Aorta (tissue), 5 donors: Measurements from ENCODE around the gene NOTCH1. TPM values are rescaled to one million over a fixed set of nuclear protein-coding genes. Genes with fewer than 3 reads are reported as not detected.

Experiments used
- ATAC-seq: fragments of 200-7000 bp; cut with Tn5 transposase; one replicate; pipeline ENCODE4 v1.9.1; 2022; ENCODE audit warnings: moderate library complexity; ENCODE audit not compliant: low FRiP score
- DNase-seq, 2 donors: peaks; one replicate each; pipeline ENCODE4 v3.0.0-alpha.2; 2020
- H3K27ac ChIP-seq, 2 donors: one replicate each; pipeline ENCODE4 v1.5.1; 2013; ENCODE audit warnings: low read length in 2 of 2, mild to moderate bottlenecking in 2 of 2, moderate library complexity in 2 of 2, control low read depth in 1 of 2, inconsistent platforms in 1 of 2, low read depth in 1 of 2
- H3K27me3 ChIP-seq, 2 donors: one replicate each; pipeline ENCODE4 v1.6.1; 2013; ENCODE audit warnings: control low read depth in 1 of 2, low read length in 1 of 2, mild to moderate bottlenecking in 1 of 2, moderate library complexity in 1 of 2; ENCODE audit not compliant: insufficient read depth in 2 of 2, control insufficient read depth in 1 of 2
- H3K36me3 ChIP-seq, 2 donors: one replicate each; pipeline ENCODE4 v1.6.1; 2013; ENCODE audit warnings: control low read depth in 1 of 2, low read length in 1 of 2, mild to moderate bottlenecking in 1 of 2; ENCODE audit not compliant: insufficient read depth in 2 of 2, control insufficient read depth in 1 of 2
- H3K4me1 ChIP-seq, 2 donors: one replicate each; pipeline ENCODE4 v1.6.1; 2013; ENCODE audit warnings: low read length in 2 of 2, control low read depth in 1 of 2, mild to moderate bottlenecking in 1 of 2, moderate library complexity in 1 of 2; ENCODE audit not compliant: insufficient read depth in 2 of 2, control insufficient read depth in 1 of 2
- H3K4me3 ChIP-seq, 2 donors: one replicate each; pipeline ENCODE4 v1.5.1; 2013; ENCODE audit warnings: low read length in 2 of 2, control low read depth in 1 of 2, mild to moderate bottlenecking in 1 of 2
- H3K9me3 ChIP-seq: one replicate; pipeline ENCODE4 v1.6.1; 2013; ENCODE audit warnings: mild to moderate bottlenecking, low read length; ENCODE audit not compliant: control insufficient read depth
- WGBS, 2 donors: extraction: QIAGEN DNeasy Blood & Tissue Kit; methylation state at CpG; one replicate each; pipeline ENCODE4 v1.1.7; 2013; 5-methylcytosine and 5-hydroxymethylcytosine counted together
- intact Hi-C, 2 donors: fragments of 100-400 bp; cut with DNase I; formaldehyde crosslinking; loops; one replicate each; pipeline versions ENCODE4 v1.14.2 to v1.15.0; 2022
- long read RNA-seq, 2 donors: library from polyadenylated mRNA; unstranded; transcript quantifications; one replicate each; pipeline ENCODE4 v2.0.0, GENCODE V29; 2020 to 2021
- polyA plus RNA-seq, 2 donors: library from polyadenylated mRNA; stranded (reverse); fragments of 200-250 nt; gene quantifications; one replicate each; pipeline ENCODE4 v1.2.3, GENCODE V29; 2013
- total RNA-seq, 2 donors: library from RNA; stranded (reverse); fragmentation: NEBNext Ultra II Directional; extraction: Animal tissue kit (Norgen Biotek cat#: 25700); gene quantifications; one replicate each; pipeline ENCODE4 v1.2.1, GENCODE V29; 2021
- donor health status: healthy with polysubstance abuse.
- donor health status: Bipolar disorder and iron deficiency.
- donor health status: DM: no; HTN: no; CAD: no.
- donor health status: DM: no; HTN: no; CAD: no.
- donor health status: DM: yes; HTN: yes; CAD: no.

Gene NOTCH1
- total RNA-seq: 10 to 100 TPM; 47.4 to 81.6 TPM
- 1 to 10 TPM; 3.1 to 8.5 TPM for polyA plus RNA-seq
- long read RNA-seq, donor 1, partial matches to known transcripts: 6 of 28 reads
- long read RNA-seq, donor 1, other reads (novel, unspliced or antisense): 22 of 28 reads
- long read RNA-seq, donor 2, partial matches to known transcripts: 29 of 42 reads
- long read RNA-seq, donor 2, other reads (novel, unspliced or antisense): 13 of 42 reads

DNA sequence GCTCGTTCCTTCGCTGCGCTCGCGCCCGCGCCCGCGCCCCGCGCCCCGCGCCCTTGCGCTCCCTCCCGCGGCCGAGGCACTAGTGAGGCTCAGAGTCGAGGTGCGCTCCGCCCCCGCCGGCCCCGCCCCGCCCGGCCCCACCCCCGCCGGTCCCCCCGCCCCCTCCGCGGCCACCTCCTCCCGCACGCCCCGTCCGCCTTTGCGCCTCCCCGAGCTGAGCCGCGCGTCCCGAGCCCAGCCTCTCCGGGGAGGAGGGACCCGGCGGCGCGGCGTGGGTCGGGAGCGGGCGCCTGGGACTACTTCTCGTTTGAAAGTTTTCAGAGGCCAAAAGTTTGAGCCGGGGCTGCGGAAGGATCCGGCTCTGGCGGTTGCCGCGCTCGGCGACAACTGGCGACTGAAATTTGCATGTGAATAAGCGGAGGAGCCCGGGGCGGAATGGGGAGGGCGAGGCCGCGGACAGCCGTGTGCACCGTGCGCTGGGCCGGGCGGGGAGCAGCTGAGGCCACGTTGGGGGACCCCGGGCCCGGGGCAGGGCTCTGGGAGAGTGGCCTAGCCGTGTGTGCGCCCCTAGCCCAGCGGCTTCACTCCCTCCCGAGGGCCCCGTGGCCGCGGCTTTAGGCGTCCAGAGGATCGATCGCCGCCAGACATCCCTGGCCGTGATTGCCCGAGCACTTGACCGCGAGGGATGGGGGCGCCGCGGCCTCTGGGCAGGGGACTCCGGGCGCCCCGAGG is at the start of gene NOTCH1:
TSS of gene NOTCH1 (minus strand) at position 84 of the 732 bp plus-strand sequence. CDS start 262 bp downstream, outside the sequence.
- Histone ChIP-seq H3K4me3 (peak within 1 kb of the TSS; percentile 84 to 87), H3K9me3 (no peaks in the 10 kb centered on the region), H3K4me1 (no peaks in the 10 kb centered on the region), H3K27ac (peak within 1 kb of the TSS; percentile 16 to 72), H3K36me3 (no peaks in the 10 kb centered on the region), H3K27me3 (no peaks in the 10 kb centered on the region)
- WGBS, 2 donors: 1% methylated on average over 55 to 94 of the region's 94 CpGs
- intact Hi-C loops: loop anchor here in 1 of 2 donors (1.0 to 5.0 kb wide), 2 partner anchors 61 to 63 kb away; partner anchors contain the start of gene SEC16A
- ATAC-seq: peak; percentile 88
- DNase-seq: peak; percentile 96 to 97

DNA sequence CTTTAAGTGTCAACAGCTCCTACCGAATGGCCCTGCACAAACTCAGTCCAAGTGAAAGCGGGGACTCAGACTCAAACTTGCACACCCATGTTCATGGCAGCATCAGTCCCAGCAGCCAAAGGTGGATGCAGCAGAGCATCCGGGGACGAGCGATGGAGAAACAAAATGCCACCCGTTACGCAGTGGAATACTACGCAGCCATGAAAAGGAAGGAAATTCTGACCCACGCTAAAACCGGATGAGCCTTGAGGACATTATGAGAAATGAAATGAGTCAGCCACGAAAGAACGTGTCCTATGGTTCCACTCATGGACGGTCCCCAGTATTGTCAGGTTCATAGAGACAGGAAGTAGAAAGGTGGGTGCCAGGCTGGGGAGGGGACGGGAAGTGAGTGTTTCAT is 48.6 kb upstream of the NOTCH1 start:
- intact Hi-C loops: no loop called here
- DNase-seq (no peak), ATAC-seq (no peak)
- no peak overlapping the region for H3K27ac ChIP-seq
- no peaks in the 10 kb centered on the region for H3K9me3 ChIP-seq
- no peak overlapping the region for H3K4me3 ChIP-seq
- 95 to 96% methylated on average over 14 of the region's 14 CpGs for WGBS, 2 donors
- no peaks in the 10 kb centered on the region for H3K4me1 ChIP-seq
- no peaks in the 10 kb centered on the region for H3K36me3 ChIP-seq
- no peaks in the 10 kb centered on the region for H3K27me3 ChIP-seq

DNA sequence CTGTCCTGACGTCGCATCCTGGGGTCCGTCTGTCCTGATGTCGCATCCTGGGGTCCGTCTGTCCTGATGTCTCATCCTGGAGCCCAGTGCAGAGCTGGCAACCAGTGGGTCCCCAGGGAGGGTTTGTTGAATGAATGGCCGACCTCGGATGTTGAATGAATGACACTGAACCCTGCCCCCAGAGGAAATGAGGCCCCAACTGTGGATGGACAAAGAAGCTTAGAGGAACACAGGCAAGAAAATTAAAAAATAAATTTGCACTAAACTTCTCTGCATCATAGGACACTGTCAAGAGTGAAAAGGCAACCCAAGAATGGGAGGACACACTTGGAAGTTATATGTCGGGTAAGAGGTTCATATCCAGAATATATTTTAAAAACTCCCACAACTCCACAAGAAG is 47.7 kb upstream of the NOTCH1 start:
- H3K36me3 ChIP-seq: no peaks in the 10 kb centered on the region
- H3K4me3 ChIP-seq: no peak overlapping the region
- WGBS, 2 donors: 80 to 81% methylated on average over 8 of the region's 8 CpGs
- H3K4me1 ChIP-seq: no peaks in the 10 kb centered on the region
- intact Hi-C loops: no loop called here
- no peaks in the 10 kb centered on the region for H3K27me3 ChIP-seq
- H3K27ac ChIP-seq: no peak overlapping the region
- no peak for DNase-seq
- no peaks in the 10 kb centered on the region for H3K9me3 ChIP-seq
- ATAC-seq: no peak

DNA sequence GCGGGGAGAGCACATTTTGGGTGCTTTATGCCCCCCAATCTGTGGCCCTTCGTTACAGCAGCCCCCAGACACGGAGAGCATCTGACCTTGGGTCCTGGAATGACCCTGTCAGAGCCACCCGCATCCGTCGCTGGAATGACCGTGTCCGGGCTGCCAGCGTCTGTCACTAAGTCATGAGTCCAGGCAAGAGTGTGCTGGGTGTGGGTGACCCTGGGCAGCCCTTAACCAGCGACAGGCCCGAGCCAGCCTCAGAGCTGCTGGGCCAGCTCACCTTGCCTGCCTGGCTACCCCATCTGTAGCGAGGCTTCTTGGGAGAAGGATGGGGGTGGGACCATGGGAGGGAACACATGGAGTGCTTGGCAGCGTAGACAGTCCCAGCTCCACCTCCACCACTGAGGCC is 46.8 kb upstream of the NOTCH1 start:
- intact Hi-C loops: no loop called here
- 93 to 96% methylated on average over 12 to 13 of the region's 13 CpGs for WGBS, 2 donors
- no peaks in the 10 kb centered on the region for H3K4me1 ChIP-seq
- no peak overlapping the region for H3K4me3 ChIP-seq
- H3K9me3 ChIP-seq: no peaks in the 10 kb centered on the region
- no peak overlapping the region for H3K27ac ChIP-seq
- ATAC-seq (no peak), DNase-seq (no peak)
- no peaks in the 10 kb centered on the region for H3K27me3 ChIP-seq
- no peaks in the 10 kb centered on the region for H3K36me3 ChIP-seq

DNA sequence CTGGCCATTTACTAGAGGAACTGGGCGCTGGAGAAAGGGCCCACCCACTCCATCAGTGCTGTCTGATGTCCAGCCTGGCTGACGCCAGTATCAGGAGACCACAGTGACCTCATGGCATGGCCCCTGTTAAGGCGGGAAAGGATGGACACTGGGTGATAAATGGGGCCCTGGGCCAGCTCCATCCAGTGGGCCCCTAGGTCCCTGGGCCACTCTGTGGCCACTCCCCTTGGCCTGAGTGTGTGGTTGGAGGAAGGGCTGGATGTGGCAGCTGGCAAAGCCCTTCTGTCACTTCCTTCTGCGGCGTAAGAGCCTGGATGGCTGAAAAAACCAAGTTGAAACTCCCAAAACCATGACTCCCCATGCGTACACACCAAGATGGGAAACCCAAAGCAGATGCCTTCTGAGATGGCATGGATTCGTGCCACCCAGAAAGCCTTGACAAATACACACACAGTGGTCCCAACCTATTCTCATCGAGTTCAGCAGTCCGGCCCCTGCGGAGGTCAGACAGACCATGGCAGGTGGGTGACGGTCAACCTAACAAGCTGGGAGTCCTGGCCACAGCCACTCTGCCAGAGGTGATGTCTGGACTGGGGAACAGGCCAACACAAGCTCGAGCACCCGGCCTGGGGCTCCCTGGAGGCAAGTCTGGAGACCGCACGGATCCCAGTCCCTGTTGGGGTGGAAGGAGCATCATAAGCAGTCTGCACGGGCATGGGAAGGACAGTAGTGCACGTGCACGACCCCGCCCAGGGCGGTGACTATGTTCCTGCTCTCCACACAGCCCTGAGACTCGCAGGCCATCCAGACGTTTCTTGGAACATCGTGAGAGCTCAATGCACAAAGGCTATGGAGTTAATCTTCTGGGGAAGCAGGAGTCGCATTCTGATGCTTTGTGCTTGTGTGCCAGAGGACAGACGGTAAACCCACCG is 45.2 kb upstream of the NOTCH1 start:
- 64 to 67% methylated on average over 26 of the region's 26 CpGs for WGBS, 2 donors
- Histone ChIP-seq H3K27me3 (no peaks in the 10 kb centered on the region), H3K9me3 (no peaks in the 10 kb centered on the region), H3K36me3 (no peaks in the 10 kb centered on the region), H3K4me1 (no peaks in the 10 kb centered on the region), H3K27ac (no peak overlapping the region), H3K4me3 (no peak overlapping the region)
- DNase-seq: no peak
- no peak for ATAC-seq
- intact Hi-C loops: no loop called here

DNA sequence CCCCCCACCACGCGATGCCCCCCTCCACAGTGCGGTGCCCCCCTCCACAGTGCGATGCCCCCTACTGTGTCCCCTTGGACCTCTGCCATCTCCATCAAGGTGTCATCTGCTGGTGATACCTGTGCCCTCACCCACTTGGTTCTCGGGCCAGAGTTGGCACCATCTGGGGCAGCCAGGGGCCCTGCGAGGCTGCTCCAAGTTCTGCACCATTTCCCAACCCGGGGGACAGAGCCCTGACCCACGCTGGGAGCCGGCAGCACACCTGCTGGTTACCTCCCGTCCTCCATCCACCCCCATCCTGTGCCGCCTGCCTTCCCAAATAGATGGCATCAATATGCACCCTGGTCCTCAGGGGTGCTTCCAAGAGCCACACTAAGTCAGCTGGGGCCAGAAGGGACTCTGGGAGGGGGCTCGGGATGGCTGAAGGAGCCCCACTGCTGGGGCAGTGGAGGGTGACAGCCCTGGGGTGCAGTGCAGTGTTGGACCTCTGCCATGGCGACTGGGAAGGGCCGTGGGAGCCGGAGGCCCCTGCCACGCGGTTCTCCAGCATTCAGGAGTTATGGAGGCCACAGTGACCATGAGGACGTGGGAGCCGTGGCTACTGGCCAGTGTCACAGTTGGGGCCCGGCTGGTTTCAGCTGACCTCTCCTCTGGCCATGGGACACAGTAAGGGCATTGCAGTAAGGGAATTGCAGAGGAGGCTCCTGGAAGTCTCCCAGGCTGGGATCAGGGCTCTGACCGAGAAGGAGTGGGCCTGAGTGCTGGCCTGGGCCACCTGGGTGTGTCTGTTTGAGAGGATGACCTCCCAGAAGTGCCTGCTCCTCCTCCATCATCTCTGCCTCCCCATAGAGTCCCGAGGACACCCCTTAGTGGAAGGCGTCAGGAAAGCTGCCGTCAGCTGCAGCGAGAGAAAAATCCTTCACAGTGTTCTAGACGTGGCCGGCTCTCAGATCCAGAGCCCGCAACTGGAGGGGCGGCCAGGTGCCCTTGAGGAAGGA is 44.2 kb upstream of the NOTCH1 start:
- Histone ChIP-seq H3K9me3 (no peaks in the 10 kb centered on the region), H3K4me1 (no peaks in the 10 kb centered on the region), H3K36me3 (no peaks in the 10 kb centered on the region), H3K27ac (no peak overlapping the region), H3K4me3 (no peak overlapping the region), H3K27me3 (no peaks in the 10 kb centered on the region)
- DNase-seq: no peak
- no peak for ATAC-seq
- WGBS, 2 donors: 86 to 90% methylated on average over 29 of the region's 29 CpGs
- intact Hi-C loops: no loop called here

DNA sequence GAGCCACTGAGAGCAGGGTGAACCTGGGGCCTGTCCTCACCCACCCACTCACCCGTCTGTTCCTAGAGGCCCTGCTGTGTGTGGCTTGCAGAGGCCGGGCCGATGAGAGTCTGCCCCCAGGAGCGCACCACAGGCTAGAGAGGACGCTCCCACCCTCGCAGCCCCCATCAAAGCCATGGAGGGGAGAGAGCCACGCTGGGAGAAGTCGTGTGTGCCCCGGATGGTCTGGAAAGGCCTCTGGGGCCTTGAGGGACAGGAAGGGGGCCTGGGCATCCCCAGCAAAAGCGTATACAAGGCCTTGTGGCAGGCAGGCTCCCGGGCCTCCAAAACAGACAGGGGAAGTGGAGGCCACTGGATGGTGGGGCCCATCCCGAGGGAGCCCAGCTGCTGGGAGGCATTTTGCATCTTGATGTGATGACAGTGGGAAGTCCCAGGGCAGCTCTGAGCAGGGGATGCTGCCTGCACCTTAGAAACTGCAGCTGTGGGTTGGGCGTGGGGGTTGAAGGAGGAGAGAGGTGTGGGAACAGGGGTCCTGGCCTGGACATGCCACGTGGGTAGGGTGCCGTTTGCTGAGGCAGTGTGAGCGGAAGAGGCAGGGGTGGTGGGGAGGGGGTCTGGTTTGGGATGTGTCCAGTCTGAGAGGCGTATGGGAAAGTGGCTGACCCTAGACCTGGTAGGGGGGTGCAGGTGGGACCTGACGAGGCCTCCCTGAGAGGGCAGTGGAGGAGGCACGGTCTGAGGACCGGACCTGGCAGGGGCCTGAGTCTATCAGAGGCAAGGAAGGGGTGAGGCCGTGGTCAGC is 43.0 kb upstream of the NOTCH1 start:
- WGBS, 2 donors: 90 to 92% methylated on average over 21 of the region's 21 CpGs
- intact Hi-C loops: no loop called here
- no peak for ATAC-seq

More for the DNA sequence above, 43.0 kb upstream of the NOTCH1 start:
- H3K36me3 ChIP-seq: no peaks in the 10 kb centered on the region
- DNase-seq: no peak
- H3K27ac ChIP-seq: no peak overlapping the region
- H3K27me3 ChIP-seq: no peaks in the 10 kb centered on the region
- no peaks in the 10 kb centered on the region for H3K9me3 ChIP-seq
- no peak overlapping the region for H3K4me3 ChIP-seq
- H3K4me1 ChIP-seq: no peaks in the 10 kb centered on the region
